Astrocyte (in vitro differentiated cells and primary cell): ENCODE results near the gene SIAH2. TPM values are rescaled to one million over a fixed set of nuclear protein-coding genes. Genes with fewer than 3 reads are reported as not detected.

ENCODE experiments used
- DNase-seq: peaks from one replicate; pipeline ENCODE4 v3.0.0-alpha.2; 2010; ENCODE audit warnings: low read depth
- FAIRE-seq: peaks from 2 replicates; lab custom pipeline; 2011; peaks lifted over from hg19 to GRCh38; lab: Jason Lieb, UNC
- H2AFZ ChIP-seq: 2 replicates; pipeline ENCODE4 v1.6.0; 2012; ENCODE audit warnings: low read depth, low read length, inconsistent platforms
- H3K27ac ChIP-seq: 2 replicates; pipeline ENCODE4 v1.5.1; 2011; ENCODE audit warnings: low read depth, low read length, inconsistent platforms
- H3K27me3 ChIP-seq: 2 replicates; pipeline ENCODE4 v1.6.0; 2011; ENCODE audit warnings: low read length, inconsistent platforms; ENCODE audit not compliant: insufficient read depth
- H3K36me3 ChIP-seq: 2 replicates; pipeline ENCODE4 v1.5.1; 2011; ENCODE audit warnings: low read length, inconsistent platforms; ENCODE audit not compliant: insufficient read depth
- H3K4me1 ChIP-seq: 2 replicates; pipeline ENCODE4 v1.5.1; 2011; ENCODE audit warnings: low read length, inconsistent platforms; ENCODE audit not compliant: insufficient read depth
- H3K4me2 ChIP-seq: 2 replicates; pipeline ENCODE4 v1.6.0; 2012; ENCODE audit warnings: low read length, inconsistent platforms
- H3K4me3 ChIP-seq: 2 replicates; pipeline ENCODE4 v1.5.1; 2011; ENCODE audit warnings: low read depth, mild to moderate bottlenecking, low read length, inconsistent platforms; ENCODE audit not compliant: insufficient read depth
- H3K79me2 ChIP-seq: 2 replicates; pipeline ENCODE4 v1.6.0; 2012; ENCODE audit warnings: mild to moderate bottlenecking, low read length, inconsistent platforms; ENCODE audit not compliant: insufficient read depth
- H3K9ac ChIP-seq: 2 replicates; pipeline ENCODE4 v1.6.0; 2012; ENCODE audit warnings: mild to moderate bottlenecking, low read length, inconsistent platforms
- H3K9me3 ChIP-seq: 2 replicates; pipeline ENCODE4 v1.5.1; 2012; ENCODE audit warnings: low read depth, mild to moderate bottlenecking, low read length, inconsistent platforms; ENCODE audit not compliant: insufficient read depth
- H4K20me1 ChIP-seq: 2 replicates; pipeline ENCODE4 v1.6.0; 2012; ENCODE audit warnings: low read length, inconsistent platforms; ENCODE audit not compliant: insufficient read depth
- H3K27ac Mint-ChIP-seq: one replicate; pipeline ENCODE4 v1.8.0; 2021; ENCODE audit warnings: mild to moderate bottlenecking, mixed read lengths; ENCODE audit not compliant: unreplicated experiment
- H3K27me3 Mint-ChIP-seq: one replicate; pipeline ENCODE4 v1.8.0; 2021; ENCODE audit warnings: low read depth, mixed read lengths; ENCODE audit not compliant: unreplicated experiment
- H3K36me3 Mint-ChIP-seq: one replicate; pipeline ENCODE4 v1.8.0; 2021; ENCODE audit warnings: low read depth, mixed read lengths; ENCODE audit not compliant: unreplicated experiment
- H3K4me1 Mint-ChIP-seq: one replicate; pipeline ENCODE4 v1.8.0; 2021; ENCODE audit warnings: low read depth, mixed read lengths; ENCODE audit not compliant: unreplicated experiment
- H3K4me3 Mint-ChIP-seq: one replicate; pipeline ENCODE4 v1.8.0; 2021; ENCODE audit warnings: mild to moderate bottlenecking, moderate library complexity, mixed read lengths; ENCODE audit not compliant: unreplicated experiment
- H3K9me3 Mint-ChIP-seq: one replicate; pipeline ENCODE4 v1.8.0; 2021; ENCODE audit warnings: mild to moderate bottlenecking, mixed read lengths; ENCODE audit not compliant: unreplicated experiment
- EZH2 ChIP-seq: IDR thresholded peaks from 2 replicates; pipeline ENCODE4 v1.6.1; 2012; ENCODE audit warnings: mild to moderate bottlenecking, low read length, inconsistent platforms; ENCODE audit not compliant: insufficient read depth
- total RNA-seq: library from RNA; stranded (reverse); gene quantifications from 2 replicates; pipeline ENCODE4 v1.2.1, GENCODE V29; 2021
- TF ChIP-seq, protein P1 (sequence below): IDR thresholded peaks from 2 replicates; pipeline ENCODE4 v1.5.1; 2011; ENCODE audit warnings: low read depth, mild to moderate bottlenecking, inconsistent platforms, low read length, moderate library complexity; ENCODE audit not compliant: insufficient read depth

SIAH2 gene
- total RNA-seq, 1 donor from 2014 or later: 39.3 TPM

DNA sequence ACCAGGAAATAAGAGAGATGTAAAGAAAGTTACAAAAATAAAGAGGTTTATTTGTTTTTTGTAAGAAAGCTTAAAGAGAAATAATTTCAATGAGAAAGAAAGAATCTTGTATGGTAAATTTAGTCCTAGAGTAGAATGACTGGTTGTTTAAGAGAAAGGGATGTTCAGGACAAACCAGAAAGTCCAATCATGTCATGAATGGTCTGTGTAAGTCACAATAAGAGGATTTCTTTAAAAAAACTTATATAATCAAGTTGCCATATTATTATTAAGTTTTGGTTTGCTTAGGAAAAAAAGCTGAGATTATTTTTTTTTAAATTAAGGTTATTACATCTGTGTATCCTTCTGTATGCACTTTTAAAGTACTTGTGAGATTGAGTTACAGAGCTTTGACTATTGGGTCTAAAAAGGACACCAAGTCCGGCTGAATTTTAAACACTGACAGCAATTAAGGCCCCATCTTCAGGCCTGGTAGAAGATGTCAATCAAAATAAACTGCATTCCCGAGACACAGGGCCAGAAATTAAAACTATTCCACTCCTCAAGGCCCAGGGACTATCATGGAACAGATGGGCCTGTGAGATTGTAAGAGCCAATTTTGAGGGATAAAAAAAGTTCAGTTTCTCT is 71.4 kb downstream of the SIAH2 start:
- Mint-ChIP-seq H3K36me3 (no peaks in the 10 kb centered on the region), H3K27me3 (no peaks in the 10 kb centered on the region), H3K4me1 (no peaks in the 10 kb centered on the region), H3K4me3 (no peak overlapping the region), H3K9me3 (peaks cover 17% of the 10 kb centered on the region), H3K27ac (no peak overlapping the region)
- no peak overlapping the region for H3K4me3 ChIP-seq
- FAIRE-seq (no peak), DNase-seq (no peak)
- H2AFZ ChIP-seq: no peak overlapping the region
- H3K9ac ChIP-seq: no peak overlapping the region
- H3K79me2 ChIP-seq: no peaks in the 10 kb centered on the region
- H3K9me3 ChIP-seq: peaks cover 5% of the 10 kb centered on the region
- no peaks in the 10 kb centered on the region for H3K4me1 ChIP-seq
- H3K4me2 ChIP-seq: no peak overlapping the region
- no peaks in the 10 kb centered on the region for H3K27me3 ChIP-seq
- no peaks in the 10 kb centered on the region for H4K20me1 ChIP-seq
- TF ChIP-seq, protein P1, sequence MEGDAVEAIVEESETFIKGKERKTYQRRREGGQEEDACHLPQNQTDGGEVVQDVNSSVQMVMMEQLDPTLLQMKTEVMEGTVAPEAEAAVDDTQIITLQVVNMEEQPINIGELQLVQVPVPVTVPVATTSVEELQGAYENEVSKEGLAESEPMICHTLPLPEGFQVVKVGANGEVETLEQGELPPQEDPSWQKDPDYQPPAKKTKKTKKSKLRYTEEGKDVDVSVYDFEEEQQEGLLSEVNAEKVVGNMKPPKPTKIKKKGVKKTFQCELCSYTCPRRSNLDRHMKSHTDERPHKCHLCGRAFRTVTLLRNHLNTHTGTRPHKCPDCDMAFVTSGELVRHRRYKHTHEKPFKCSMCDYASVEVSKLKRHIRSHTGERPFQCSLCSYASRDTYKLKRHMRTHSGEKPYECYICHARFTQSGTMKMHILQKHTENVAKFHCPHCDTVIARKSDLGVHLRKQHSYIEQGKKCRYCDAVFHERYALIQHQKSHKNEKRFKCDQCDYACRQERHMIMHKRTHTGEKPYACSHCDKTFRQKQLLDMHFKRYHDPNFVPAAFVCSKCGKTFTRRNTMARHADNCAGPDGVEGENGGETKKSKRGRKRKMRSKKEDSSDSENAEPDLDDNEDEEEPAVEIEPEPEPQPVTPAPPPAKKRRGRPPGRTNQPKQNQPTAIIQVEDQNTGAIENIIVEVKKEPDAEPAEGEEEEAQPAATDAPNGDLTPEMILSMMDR: no peak
- no peak for TF ChIP-seq EZH2
- no peaks in the 10 kb centered on the region for H3K36me3 ChIP-seq
- no peak overlapping the region for H3K27ac ChIP-seq

Other genes with a start within 250 kb of the SIAH2 start
- gene SERP1, start 216.7 kb downstream of the SIAH2 start, total RNA-seq: 119 and 131 TPM in 2 replicates
- gene EIF2A, start 216.4 kb downstream of the SIAH2 start, total RNA-seq: 64.2 and 69.9 TPM in 2 replicates
- gene SELENOT, start 159.8 kb downstream of the SIAH2 start, total RNA-seq: 130 and 132 TPM in 2 replicates
- 0.09 TPM in 1 of 2 replicates, not detected in the other for gene ERICH6, start 59.2 kb downstream of the SIAH2 start, total RNA-seq
- not detected in 2 replicates for gene MINDY4B, start 142.3 kb upstream of the SIAH2 start, total RNA-seq
- gene CLRN1, start 209.6 kb upstream of the SIAH2 start, total RNA-seq: not detected in 2 replicates